Upper lobe of left lung (tissue), 6 donors: Measurements from ENCODE around the gene TEDDM1. TPM values are rescaled to one million over a fixed set of nuclear protein-coding genes. Genes with fewer than 3 reads are reported as not detected.

Source experiments
- ATAC-seq, 2 donors: fragments of 200-7000 bp; cut with Tn5 transposase; one replicate each; pipeline ENCODE4 v1.9.1; 2022; ENCODE audit warnings: mild to moderate bottlenecking in 2 of 2, moderate library complexity in 2 of 2; ENCODE audit not compliant: low FRiP score in 2 of 2
- DNase-seq, 2 donors: peaks; one replicate each; pipeline ENCODE4 v3.0.0-alpha.2; 2019 to 2020
- H3K27ac ChIP-seq, 4 donors: fragments of 200-600 bp; sonication (generic); one replicate each; pipeline ENCODE4 v1.5.1; 2016 to 2019
- H3K27me3 ChIP-seq, 4 donors: fragments of 200-600 bp; sonication (generic); one replicate each; pipeline ENCODE4 v1.5.1; 2017 to 2019
- H3K36me3 ChIP-seq, 4 donors: fragments of 200-600 bp; sonication (generic); one replicate each; pipeline ENCODE4 v1.5.1; 2016 to 2019
- H3K4me1 ChIP-seq, 4 donors: fragments of 200-600 bp; sonication (generic); one replicate each; pipeline ENCODE4 v1.5.1; 2018 to 2019
- H3K4me3 ChIP-seq, 4 donors: fragments of 200-600 bp; sonication (generic); one replicate each; pipeline ENCODE4 v1.5.1; 2017 to 2019; ENCODE audit warnings: mild to moderate bottlenecking in 2 of 4, moderate library complexity in 1 of 4
- H3K9me3 ChIP-seq, 4 donors: fragments of 200-600 bp; sonication (generic); one replicate each; pipeline ENCODE4 v1.5.1; 2018 to 2019
- CTCF ChIP-seq, 6 experiments: fragments of 450-650 bp in 4 of 6; fragments of 200-600 bp in 2 of 6; sonication (generic) in 2 of 6; IDR thresholded peaks; one replicate each; pipeline ENCODE4 v1.5.1; 2016 to 2019; ENCODE audit warnings: antibody characterized with exemption in 6 of 6
- EP300 ChIP-seq, 4 donors: sonication (generic); formaldehyde crosslinking; IDR thresholded peaks; one replicate each; pipeline ENCODE4 v1.5.1; 2017; ENCODE audit warnings: antibody characterized with exemption in 4 of 4, control low read depth in 2 of 4
- POLR2A ChIP-seq, 4 donors: fragments of 450-650 bp; IDR thresholded peaks; one replicate each; pipeline ENCODE4 v1.5.1; 2016 to 2017; ENCODE audit warnings: antibody characterized with exemption in 4 of 4, mild to moderate bottlenecking in 2 of 4
- POLR2AphosphoS5 ChIP-seq, 2 donors: sonication (generic); formaldehyde crosslinking; IDR thresholded peaks; one replicate each; pipeline ENCODE4 v1.5.1; 2017; ENCODE audit warnings: antibody characterized with exemption in 2 of 2
- WGBS, 2 donors: methylation state at CpG; one replicate each; pipeline ENCODE4 v1.1.5; 2017 to 2018; 5-methylcytosine and 5-hydroxymethylcytosine counted together
- total RNA-seq, 6 donors: library from RNA; depleted of rRNA in 4 of 6; stranded (reverse); fragments of >200 nt in 4 of 6; gene quantifications; one replicate each; pipeline versions ENCODE4 v1.1.0 to v1.2.1, GENCODE V29; 2016 to 2021
- donor health status: DM: no; HTN: no; CAD: no; lungs with moderate emphysema.
- donor health status: DM: no; HTN: yes; CAD: no; lungs with severe emphysema.

TEDDM1 gene
- total RNA-seq, 6 donors from 2014 or later: not detected

- Histone ChIP-seq H3K9me3 (no peaks in the 10 kb centered on the region), H3K27ac (peak overlapping the region; percentile 29 to 100 (median 59)), H3K4me3 (no peak overlapping the region), H3K36me3 (no peaks in the 10 kb centered on the region), H3K27me3 (no peaks in the 10 kb centered on the region), H3K4me1 (peaks cover 17 to 31% (median 25%) of the 10 kb centered on the region in 4 donors)
- TF ChIP-seq EP300 (IDR thresholded peaks at IDR 0.05): no peak
- TF ChIP-seq POLR2AphosphoS5 (IDR thresholded peaks at IDR 0.05): peak; percentile 53 to 60
- WGBS, 2 donors: 38 to 81% methylated on average over 7 to 8 of the region's 8 CpGs
- DNase-seq (peak in 1 of 2 donors; percentile 79), ATAC-seq (peak in 1 of 2 donors; percentile 70)
These were observed 2.6 kb downstream of the TEDDM1 start for GRCh38 chr1:182397653-182398393.

GRCh38 chr1:182395906-182396305, 4.6 kb downstream of the TEDDM1 start:
- H3K27me3 ChIP-seq: no peaks in the 10 kb centered on the region
- H3K9me3 ChIP-seq: no peaks in the 10 kb centered on the region
- ATAC-seq: no peak
- no peak for DNase-seq
- TF ChIP-seq POLR2A (IDR thresholded peaks at IDR 0.05) (no peak), POLR2AphosphoS5 (IDR thresholded peaks at IDR 0.05) (no peak), CTCF (IDR thresholded peaks at IDR 0.05) (no peak), EP300 (IDR thresholded peaks at IDR 0.05) (no peak)
- no peak overlapping the region for H3K4me3 ChIP-seq
- 79 to 85% methylated on average over 3 of the region's 3 CpGs for WGBS, 2 donors
- peak overlapping the region in 2 of 4 donors; percentile 60 to 100 for H3K27ac ChIP-seq
- H3K36me3 ChIP-seq: no peaks in the 10 kb centered on the region
- peaks cover 22 to 38% (median 29%) of the 10 kb centered on the region in 4 donors for H3K4me1 ChIP-seq

- peaks cover 22 to 38% (median 29%) of the 10 kb centered on the region in 4 donors for H3K4me1 ChIP-seq
- no peaks in the 10 kb centered on the region for H3K9me3 ChIP-seq
- ATAC-seq (no peak), DNase-seq (peak in 1 of 2 donors; percentile 36)
- WGBS, 2 donors: 47 to 48% methylated on average over 5 of the region's 5 CpGs
- H3K27ac ChIP-seq: peak overlapping the region; percentile 48 to 100 (median 97)
- no peaks in the 10 kb centered on the region for H3K27me3 ChIP-seq
- no peak overlapping the region for H3K4me3 ChIP-seq
- H3K36me3 ChIP-seq: peaks cover 0 to 5% (median 0%) of the 10 kb centered on the region in 4 donors
- TF ChIP-seq POLR2A (IDR thresholded peaks at IDR 0.05): peak in 1 of 4 donors; percentile 67
- no peak for TF ChIP-seq EP300 (IDR thresholded peaks at IDR 0.05)
- no peak for TF ChIP-seq POLR2AphosphoS5 (IDR thresholded peaks at IDR 0.05)
- no peak for TF ChIP-seq CTCF (IDR thresholded peaks at IDR 0.05)
These were observed 6.3 kb downstream of the TEDDM1 start for GRCh38 chr1:182394055-182394775.

- TF ChIP-seq EP300 (IDR thresholded peaks at IDR 0.05): no peak
- TF ChIP-seq CTCF (IDR thresholded peaks at IDR 0.05): no peak
- no peak for TF ChIP-seq POLR2A (IDR thresholded peaks at IDR 0.05)
- TF ChIP-seq POLR2AphosphoS5 (IDR thresholded peaks at IDR 0.05): no peak
- Histone ChIP-seq H3K4me1 (peaks cover 22 to 49% (median 35%) of the 10 kb centered on the region in 4 donors), H3K27ac (peak overlapping the region; percentile 96 to 100 (median 98)), H3K4me3 (peak overlapping the region; percentile 40 to 89 (median 68)), H3K9me3 (no peaks in the 10 kb centered on the region), H3K27me3 (no peaks in the 10 kb centered on the region), H3K36me3 (peaks cover 11 to 19% (median 13%) of the 10 kb centered on the region in 4 donors)
- DNase-seq (peak; percentile 51 to 92), ATAC-seq (peak in 1 of 2 donors; percentile 49)
- 13 to 38% methylated on average over 16 to 46 of the region's 47 CpGs for WGBS, 2 donors
These were observed 8.1 kb downstream of the TEDDM1 start for GRCh38 chr1:182392050-182393028.
